Skeletal muscle cell (primary cell): ENCODE data around the gene MIER1.
"Not testable (repeated sequence)": the region's sequence is repeated elsewhere in the genome, so short reads cannot be mapped to it uniquely, and the experiment has no call there.

ENCODE experiments used
- DNase-seq: peaks from one replicate; pipeline ENCODE4 v3.0.0-alpha.2; 2010; ENCODE audit warnings: low read depth
- H3K4me3 ChIP-seq: 2 replicates; pipeline ENCODE4 v1.5.1; 2011; ENCODE audit warnings: low read depth, mild to moderate bottlenecking, control low read depth, low read length, moderate library complexity

MIER1 gene

DNA sequence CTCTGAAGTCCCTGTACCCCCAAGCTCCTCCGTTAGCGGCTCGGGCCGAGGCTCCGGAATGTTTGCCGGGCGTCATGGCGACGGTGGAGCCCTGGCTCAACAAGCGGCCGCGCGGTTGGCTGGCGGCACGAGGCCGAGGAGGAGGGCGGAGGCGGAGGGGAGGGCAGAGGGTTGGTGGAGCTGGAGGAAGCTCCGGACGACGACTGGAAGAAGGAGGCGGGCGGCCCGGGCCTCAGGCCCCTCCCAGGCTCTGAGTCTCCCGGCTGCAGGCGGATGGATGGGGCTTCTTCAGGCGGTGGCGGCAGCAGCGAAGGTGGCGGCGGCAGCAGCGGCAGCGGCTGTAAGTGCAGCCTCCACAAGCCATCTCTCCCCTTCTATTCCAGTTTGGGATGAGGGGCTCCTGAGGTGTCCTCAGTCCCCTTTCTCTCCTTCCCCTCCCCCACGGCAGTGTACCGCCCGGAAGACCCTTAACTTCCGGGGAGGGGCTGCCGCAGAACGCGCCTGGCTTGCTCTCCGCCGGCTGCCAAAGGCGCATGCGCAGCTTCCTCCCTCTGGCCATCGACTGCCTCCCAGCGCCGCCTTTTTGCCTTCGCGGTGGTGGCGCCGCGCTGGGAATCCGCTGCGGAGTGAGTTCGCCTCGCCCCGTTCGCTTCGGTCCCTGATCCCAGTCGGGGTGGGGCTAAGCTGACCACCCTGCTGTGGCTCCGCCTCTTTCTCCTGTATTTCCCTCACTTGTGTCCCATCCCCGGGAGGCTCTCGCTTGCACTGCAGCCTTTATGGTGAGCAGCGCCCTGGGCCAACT is at the start of gene MIER1, which contains the start of gene DNAI4:
Gene MIER1 (plus strand): TSS at position 235 of the 802 bp plus-strand sequence. CDS start 39 bp downstream, at position 274.
Gene DNAI4 (minus strand): TSS at position 101 of the 802 bp plus-strand sequence. CDS start 25 bp downstream, at position 76.
- DNase-seq: peak; percentile 93
- peak within 1 kb of the TSS; percentile 96 for H3K4me3 ChIP-seq

- H3K4me3 ChIP-seq: no peak overlapping the region
- no peak for DNase-seq
Observed at GRCh38 chr1:66876664-66877063, 48.1 kb upstream of the MIER1 start.

GRCh38 chr1:66889030-66889429 is 35.8 kb upstream of the MIER1 start:
- no peak for DNase-seq
- no peak overlapping the region for H3K4me3 ChIP-seq

DNA sequence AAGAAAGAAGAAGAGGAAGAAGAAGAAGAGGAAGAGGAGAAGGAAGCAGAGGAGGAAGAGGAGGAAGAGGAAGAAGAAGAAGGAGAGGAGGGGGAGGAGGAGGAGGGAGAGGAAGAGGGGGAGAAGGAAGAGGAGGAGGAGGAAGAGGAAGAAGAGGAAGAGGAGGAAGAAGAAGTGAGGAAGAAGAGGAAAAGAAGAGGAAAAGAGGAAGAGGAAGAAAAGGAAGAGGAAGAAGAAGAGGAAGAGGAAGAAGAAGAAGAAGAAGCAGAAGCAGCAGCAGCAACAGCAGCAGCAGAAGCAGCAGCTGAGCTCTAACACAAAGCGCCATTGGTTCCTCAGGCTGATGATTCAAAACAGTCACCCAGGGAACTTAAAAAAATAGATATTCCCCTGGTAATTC is 34.2 kb upstream of the MIER1 start:
- H3K4me3 ChIP-seq: no peak overlapping the region
- no peak for DNase-seq

- H3K4me3 ChIP-seq: no peak overlapping the region
- DNase-seq: no peak
Observed at GRCh38 chr1:66893712-66894111, 31.1 kb upstream of the MIER1 start.

- H3K4me3 ChIP-seq, DNase-seq: not testable (repeated sequence)
Observed at GRCh38 chr1:66915203-66915602, 9.6 kb upstream of the MIER1 start.

GRCh38 chr1:66916320-66916719 is 8.5 kb upstream of the MIER1 start:
- DNase-seq: no peak
- no peak overlapping the region for H3K4me3 ChIP-seq

DNA sequence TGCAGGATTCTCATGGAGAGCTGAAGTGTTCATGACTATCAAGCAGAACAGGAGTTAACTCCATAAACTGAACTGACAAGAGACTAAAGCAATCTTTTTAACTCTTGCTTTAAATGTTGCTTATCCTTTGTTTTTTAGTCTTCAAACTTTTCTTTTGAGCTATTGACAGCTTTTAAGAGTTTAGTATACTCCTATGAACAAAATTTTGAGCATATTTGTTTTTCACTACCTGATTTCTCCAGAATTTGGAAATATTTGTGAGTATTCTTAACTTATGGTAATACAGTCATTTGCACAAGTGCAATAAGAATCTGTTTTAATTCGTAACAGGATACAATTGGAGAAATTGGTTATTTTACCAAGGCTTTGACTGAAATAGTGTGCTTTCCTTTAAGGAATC is 7.3 kb upstream of the MIER1 start:
- no peak for DNase-seq
- no peak overlapping the region for H3K4me3 ChIP-seq

GRCh38 chr1:66919063-66919462 is 5.7 kb upstream of the MIER1 start:
- DNase-seq: no peak
- H3K4me3 ChIP-seq: no peak overlapping the region

DNA sequence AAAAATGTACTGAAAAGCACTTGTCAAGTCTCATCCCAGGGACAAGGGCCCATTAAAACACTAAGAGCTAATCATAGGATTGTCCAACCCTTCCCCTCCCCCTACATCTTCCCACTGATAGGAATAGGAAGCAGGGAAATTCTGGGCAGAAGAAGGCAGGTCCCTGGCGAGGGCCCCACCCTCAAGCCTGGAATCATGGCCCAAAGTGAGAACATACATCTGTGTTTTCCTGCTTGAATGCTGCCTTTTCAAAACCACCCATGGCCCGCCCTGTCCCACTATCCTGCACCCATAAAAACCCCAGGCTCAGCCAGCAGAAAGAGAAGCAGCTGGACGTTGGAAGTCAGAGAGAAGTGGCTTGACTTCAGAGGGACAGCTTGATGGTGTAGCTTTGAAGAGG is 5.0 kb upstream of the MIER1 start:
- DNase-seq: no peak

GRCh38 chr1:66920543-66920942 is 4.2 kb upstream of the MIER1 start:
- no peak for DNase-seq
- no peak overlapping the region for H3K4me3 ChIP-seq

More for the DNA sequence above, 5.0 kb upstream of the MIER1 start:
- no peak overlapping the region for H3K4me3 ChIP-seq

- no peak for DNase-seq
- peak overlapping the region; percentile 96 for H3K4me3 ChIP-seq
Observed at GRCh38 chr1:66925558-66925910, 744 bp downstream of the MIER1 start.

GRCh38 chr1:66925944-66926343 is 1.2 kb downstream of the MIER1 start:
- DNase-seq: no peak
- H3K4me3 ChIP-seq: peak overlapping the region; percentile 96

GRCh38 chr1:66927528-66927927 is 2.7 kb downstream of the MIER1 start:
- no peak for DNase-seq

DNA sequence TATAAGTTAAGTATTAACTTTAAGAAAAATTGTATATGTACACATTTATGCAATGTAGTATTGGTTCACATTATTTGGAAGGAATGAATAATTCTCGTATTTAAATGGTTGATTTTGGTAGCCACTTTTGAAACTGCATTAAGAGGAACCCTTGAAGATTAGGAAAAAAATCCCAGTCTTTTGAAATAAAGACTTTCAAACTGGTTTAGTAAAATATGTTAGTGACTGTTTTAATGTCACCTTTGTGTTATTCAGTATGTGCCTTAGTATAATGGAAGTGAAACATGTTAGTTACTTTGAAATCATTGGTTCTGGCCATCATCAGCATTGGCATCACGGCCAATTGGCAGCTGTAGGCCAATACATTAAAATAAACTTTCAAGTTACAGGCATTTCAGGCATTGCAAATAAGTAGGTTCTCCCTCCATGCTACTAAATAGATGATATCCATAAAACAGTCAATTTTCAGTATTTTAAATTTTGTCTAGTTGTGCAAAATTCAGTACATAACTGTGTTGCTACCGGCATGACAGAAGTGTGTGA is 4.4 kb downstream of the MIER1 start:
- H3K4me3 ChIP-seq: peak overlapping the region; percentile 86

More at GRCh38 chr1:66927528-66927927, 2.7 kb downstream of the MIER1 start:
- H3K4me3 ChIP-seq: no peak overlapping the region

DNA sequence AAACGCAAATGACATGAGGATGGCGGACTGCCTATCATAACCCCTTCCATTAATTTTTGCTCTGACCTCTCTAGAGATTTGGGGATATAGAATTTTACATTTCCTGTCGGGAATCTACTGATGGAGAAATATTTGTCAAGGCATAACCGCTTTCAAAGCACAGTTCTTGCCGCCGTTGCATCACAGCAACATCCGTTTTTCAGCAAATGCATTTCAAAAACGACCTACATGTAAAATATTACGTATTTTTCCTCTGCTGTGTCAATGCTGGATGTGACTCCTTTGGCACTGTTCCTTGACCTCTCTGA is 4.9 kb downstream of the MIER1 start:
- DNase-seq: no peak
- H3K4me3 ChIP-seq: peak overlapping the region; percentile 86

More for the DNA sequence above, 4.4 kb downstream of the MIER1 start:
- no peak for DNase-seq

DNA sequence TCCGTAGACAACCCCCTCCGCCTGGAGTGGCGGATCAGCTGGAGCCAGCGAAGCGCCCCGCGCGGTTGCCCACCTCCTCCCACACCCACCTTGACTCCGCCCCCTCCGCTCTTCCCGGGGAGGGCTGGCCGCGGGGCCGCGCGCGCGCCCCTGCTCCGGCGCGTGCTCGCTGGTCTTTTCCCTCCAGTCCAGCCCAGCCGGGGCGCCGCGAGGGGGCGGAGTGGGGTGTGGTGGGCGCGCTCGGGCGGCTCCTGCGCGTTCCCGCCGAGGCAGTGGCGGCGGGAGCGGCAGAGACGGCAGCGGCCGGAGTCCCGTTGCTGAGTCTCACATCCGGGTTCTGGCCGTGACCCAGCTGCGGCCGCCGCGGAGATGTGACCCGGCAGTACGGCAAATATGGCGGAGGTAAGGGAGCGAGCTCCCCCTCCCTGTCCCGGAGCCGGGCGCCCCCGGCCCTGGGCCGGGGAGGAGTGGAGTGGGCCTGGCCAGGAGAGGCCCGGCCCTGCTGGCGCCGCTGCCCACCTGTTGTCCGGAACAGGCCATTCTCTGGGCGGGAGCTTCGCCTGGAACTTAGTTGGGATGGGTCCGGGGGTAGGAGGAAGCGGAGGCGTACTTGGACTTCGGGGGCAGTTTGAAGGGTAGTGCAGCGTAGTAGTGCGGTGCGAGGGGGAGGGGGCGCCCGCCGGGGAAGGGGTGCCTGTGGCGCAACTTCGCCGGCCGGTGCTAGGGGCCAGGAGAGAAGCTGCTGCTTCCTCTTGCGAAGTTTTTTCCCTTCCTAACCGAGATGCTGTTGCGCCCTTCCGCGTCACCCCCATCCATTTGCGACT is 5.4 kb downstream of the MIER1 start:
- peak; percentile 78 for DNase-seq
- peak overlapping the region; percentile 86 for H3K4me3 ChIP-seq

DNA sequence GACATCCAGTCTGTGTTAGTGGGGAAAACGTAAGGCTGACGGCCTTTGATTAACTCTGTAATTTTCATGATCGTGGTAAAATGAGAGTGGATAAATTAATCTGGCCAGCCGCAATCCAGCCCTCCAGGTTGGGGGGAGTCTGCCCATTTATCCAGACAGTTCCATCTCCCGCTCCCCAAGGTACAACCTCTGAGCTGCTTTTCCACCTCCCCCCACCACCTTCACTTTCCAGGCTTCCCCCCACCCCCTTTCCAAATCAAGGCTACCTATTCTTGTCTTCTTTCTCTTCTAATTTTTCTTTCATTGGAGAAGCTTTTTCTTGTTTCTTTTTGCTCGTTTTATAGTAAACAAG is 6.0 kb downstream of the MIER1 start:
- no peak for DNase-seq
- peak overlapping the region; percentile 86 for H3K4me3 ChIP-seq

DNA sequence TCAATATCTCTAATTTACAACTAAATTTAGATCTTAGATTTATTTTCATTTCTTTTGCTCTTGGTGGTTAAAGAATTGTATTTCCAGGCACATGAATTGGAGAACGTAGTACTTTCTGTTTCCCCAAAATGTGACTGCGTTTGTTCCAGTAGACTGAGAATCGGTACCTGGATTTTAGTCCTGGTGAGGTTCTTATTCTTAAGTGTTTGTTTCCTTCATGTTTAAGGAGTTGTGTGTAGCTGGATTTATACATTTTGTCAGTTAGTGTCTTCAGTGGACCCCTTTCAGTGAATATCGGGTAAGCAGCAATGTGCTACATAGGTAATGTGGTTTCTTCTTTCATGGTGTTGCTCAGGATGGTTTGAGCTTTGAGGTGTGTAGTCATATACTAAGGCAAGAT is 6.8 kb downstream of the MIER1 start:
- DNase-seq: no peak

DNA sequence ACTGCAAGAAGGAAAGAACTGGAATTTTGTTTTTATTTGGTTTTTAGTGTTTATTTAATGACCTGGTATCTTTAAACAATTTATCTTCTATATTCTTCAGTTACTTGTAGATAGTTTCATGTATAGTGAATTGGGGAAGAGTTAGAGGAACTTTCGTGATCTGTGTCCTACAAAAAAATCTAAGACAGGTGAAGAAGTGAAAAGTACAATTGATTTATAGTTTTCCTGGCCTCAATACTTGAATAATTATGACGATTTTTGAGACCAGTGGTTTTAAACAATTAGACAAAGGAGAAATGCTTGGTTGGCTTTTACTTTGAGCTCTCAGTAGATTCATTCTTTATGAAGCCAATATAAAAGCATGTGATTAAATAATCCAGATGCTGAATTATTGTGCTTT is 7.5 kb downstream of the MIER1 start:
- no peak overlapping the region for H3K4me3 ChIP-seq
- DNase-seq: no peak

More for the DNA sequence above, 6.8 kb downstream of the MIER1 start:
- peak overlapping the region; percentile 86 for H3K4me3 ChIP-seq
